DOHH2 (cell line): ENCODE data around the gene BPIFA1.

Source experiments
- H3F3A ChIP-seq: fragments of 200-600 bp; sonication (generic), shearing (Covaris generic); 2 replicates; pipeline ENCODE4 v1.6.0; 2016; ENCODE audit warnings: antibody characterized with exemption, mild to moderate bottlenecking; ENCODE audit not compliant: control insufficient read depth, insufficient read depth
- H3K27ac ChIP-seq: fragments of 200-600 bp; sonication (generic); 2 replicates; pipeline ENCODE4 v1.5.1; 2014; ENCODE audit warnings: low read depth, mild to moderate bottlenecking, low read length, moderate library complexity
- H3K27me3 ChIP-seq: fragments of 200-600 bp; sonication (generic); 2 replicates; pipeline ENCODE4 v1.6.1; 2014; ENCODE audit warnings: mild to moderate bottlenecking, low read length, mixed read lengths; ENCODE audit not compliant: control insufficient read depth
- H3K36me3 ChIP-seq: fragments of 200-600 bp; sonication (generic); 2 replicates; pipeline ENCODE4 v1.6.1; 2014; ENCODE audit warnings: mild to moderate bottlenecking, low read length, moderate library complexity, mixed read lengths; ENCODE audit not compliant: control insufficient read depth
- H3K4me1 ChIP-seq: fragments of 200-600 bp; sonication (generic); 2 replicates; pipeline ENCODE4 v1.6.1; 2014; ENCODE audit warnings: mild to moderate bottlenecking, low read length, mixed read lengths; ENCODE audit not compliant: control insufficient read depth
- H3K4me2 ChIP-seq: fragments of 200-600 bp; sonication (generic); 2 replicates; pipeline ENCODE4 v1.6.0; 2014; ENCODE audit warnings: mild to moderate bottlenecking, low read length, moderate library complexity
- H3K4me3 ChIP-seq: fragments of 200-600 bp; sonication (generic); 2 replicates; pipeline ENCODE4 v1.5.1; 2014; ENCODE audit warnings: mild to moderate bottlenecking, low read length, mixed read lengths
- H3K79me2 ChIP-seq: fragments of 200-600 bp; sonication (generic); 2 replicates; pipeline ENCODE4 v1.6.1; 2014; ENCODE audit warnings: mild to moderate bottlenecking, low read length, mixed read lengths; ENCODE audit not compliant: control insufficient read depth
- H3K9me2 ChIP-seq: fragments of 200-600 bp; sonication (generic); replicated peaks from 2 replicates; pipeline ENCODE4 v1.6.1; 2014; ENCODE audit warnings: mild to moderate bottlenecking, low read length, mixed read lengths; ENCODE audit not compliant: control insufficient read depth
- H3K9me3 ChIP-seq: fragments of 200-600 bp; sonication (generic); 2 replicates; pipeline ENCODE4 v1.6.1; 2014; ENCODE audit warnings: antibody characterized with exemption, low read length, mixed read lengths; ENCODE audit not compliant: control insufficient read depth, insufficient read depth
- H4K20me1 ChIP-seq: fragments of 200-600 bp; sonication (generic); 2 replicates; pipeline ENCODE4 v1.6.0; 2014; ENCODE audit warnings: low read depth, mild to moderate bottlenecking, antibody characterized with exemption, low read length, moderate library complexity; ENCODE audit not compliant: control insufficient read depth, insufficient read depth
- EZH2phosphoT487 ChIP-seq: fragments of 200-600 bp; sonication (generic); IDR thresholded peaks from 2 replicates; pipeline ENCODE4 v1.6.1; 2017; ENCODE audit warnings: borderline replicate concordance, mild to moderate bottlenecking, antibody characterized with exemption, low read length, moderate library complexity, mixed read lengths
- TF ChIP-seq, protein P1 (sequence below): fragments of 200-600 bp; sonication (generic); IDR thresholded peaks from one replicate; pipeline ENCODE4 v1.5.1; 2014; ENCODE audit warnings: antibody characterized with exemption, mild to moderate bottlenecking, low read depth, low read length; ENCODE audit not compliant: poor library complexity, severe bottlenecking

BPIFA1 gene

DNA sequence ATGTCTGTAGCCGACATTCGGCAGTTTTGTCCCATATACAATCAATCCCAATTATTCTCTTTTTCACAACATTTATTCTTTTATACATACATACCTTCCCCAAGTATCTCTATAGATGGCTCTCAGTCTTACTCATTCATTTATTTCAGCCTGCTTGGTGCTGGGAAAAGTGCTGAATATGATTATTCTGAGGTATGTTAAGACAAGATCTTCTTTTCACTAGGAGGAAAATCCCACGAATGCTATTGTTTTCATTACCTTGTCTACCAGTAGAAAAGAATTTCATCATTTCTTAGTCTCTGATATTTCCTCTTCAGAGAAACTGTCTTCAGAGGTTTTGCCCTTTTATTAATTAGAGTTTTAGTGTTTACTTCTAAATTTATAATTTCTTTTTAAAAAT lies 32.4 kb upstream of the BPIFA1 start:
- no peak overlapping the region for H3K4me2 ChIP-seq

DNA sequence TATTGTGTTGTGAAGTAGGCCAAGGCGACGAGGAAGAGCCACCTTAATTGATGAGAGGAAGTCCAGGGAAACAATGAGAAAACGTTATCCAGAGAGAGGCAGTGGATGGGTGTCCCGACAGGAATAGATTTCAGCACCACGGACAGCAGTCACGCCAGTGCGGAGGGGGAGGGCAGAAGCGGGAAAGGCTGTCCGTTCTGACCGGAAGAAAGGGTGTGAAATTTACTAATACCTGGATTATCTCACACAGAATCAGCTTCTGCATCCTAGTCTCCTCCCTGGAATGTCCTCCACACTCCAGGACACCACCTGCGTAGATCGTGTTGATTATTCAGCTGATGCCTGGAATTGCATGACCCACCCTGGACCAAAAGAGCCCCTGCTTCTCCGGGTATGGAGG lies 26.0 kb upstream of the BPIFA1 start:
- peaks cover 17% of the 10 kb centered on the region for H3K27me3 ChIP-seq
- no peaks in the 10 kb centered on the region for H3K4me1 ChIP-seq
- no peaks in the 10 kb centered on the region for H3K79me2 ChIP-seq
- no peak overlapping the region for H3K4me2 ChIP-seq
- TF ChIP-seq, protein P1, sequence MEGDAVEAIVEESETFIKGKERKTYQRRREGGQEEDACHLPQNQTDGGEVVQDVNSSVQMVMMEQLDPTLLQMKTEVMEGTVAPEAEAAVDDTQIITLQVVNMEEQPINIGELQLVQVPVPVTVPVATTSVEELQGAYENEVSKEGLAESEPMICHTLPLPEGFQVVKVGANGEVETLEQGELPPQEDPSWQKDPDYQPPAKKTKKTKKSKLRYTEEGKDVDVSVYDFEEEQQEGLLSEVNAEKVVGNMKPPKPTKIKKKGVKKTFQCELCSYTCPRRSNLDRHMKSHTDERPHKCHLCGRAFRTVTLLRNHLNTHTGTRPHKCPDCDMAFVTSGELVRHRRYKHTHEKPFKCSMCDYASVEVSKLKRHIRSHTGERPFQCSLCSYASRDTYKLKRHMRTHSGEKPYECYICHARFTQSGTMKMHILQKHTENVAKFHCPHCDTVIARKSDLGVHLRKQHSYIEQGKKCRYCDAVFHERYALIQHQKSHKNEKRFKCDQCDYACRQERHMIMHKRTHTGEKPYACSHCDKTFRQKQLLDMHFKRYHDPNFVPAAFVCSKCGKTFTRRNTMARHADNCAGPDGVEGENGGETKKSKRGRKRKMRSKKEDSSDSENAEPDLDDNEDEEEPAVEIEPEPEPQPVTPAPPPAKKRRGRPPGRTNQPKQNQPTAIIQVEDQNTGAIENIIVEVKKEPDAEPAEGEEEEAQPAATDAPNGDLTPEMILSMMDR: no peak
- no peak for TF ChIP-seq EZH2phosphoT487
- no peaks in the 10 kb centered on the region for H3K9me2 ChIP-seq
- no peaks in the 10 kb centered on the region for H3K36me3 ChIP-seq
- no peak overlapping the region for H3K4me3 ChIP-seq
- no peaks in the 10 kb centered on the region for H3K9me3 ChIP-seq
- no peak overlapping the region for H3K27ac ChIP-seq
- H4K20me1 ChIP-seq: 0 out of 2 replicates have a peak, but pooled peaks cover 3% of the 10 kb centered on the region
- no peaks in the 10 kb centered on the region for H3F3A ChIP-seq

More for the DNA sequence above, 32.4 kb upstream of the BPIFA1 start:
- no peak for TF ChIP-seq EZH2phosphoT487
- TF ChIP-seq, protein P1: no peak
- Histone ChIP-seq H3K4me1 (no peaks in the 10 kb centered on the region), H3K27me3 (peaks cover 24% of the 10 kb centered on the region), H3K9me2 (no peaks in the 10 kb centered on the region), H3F3A (no peaks in the 10 kb centered on the region), H3K9me3 (no peaks in the 10 kb centered on the region), H3K27ac (no peak overlapping the region), H3K36me3 (no peaks in the 10 kb centered on the region), H3K79me2 (no peaks in the 10 kb centered on the region), H4K20me1 (no peaks in the 10 kb centered on the region), H3K4me3 (no peak overlapping the region)

DNA sequence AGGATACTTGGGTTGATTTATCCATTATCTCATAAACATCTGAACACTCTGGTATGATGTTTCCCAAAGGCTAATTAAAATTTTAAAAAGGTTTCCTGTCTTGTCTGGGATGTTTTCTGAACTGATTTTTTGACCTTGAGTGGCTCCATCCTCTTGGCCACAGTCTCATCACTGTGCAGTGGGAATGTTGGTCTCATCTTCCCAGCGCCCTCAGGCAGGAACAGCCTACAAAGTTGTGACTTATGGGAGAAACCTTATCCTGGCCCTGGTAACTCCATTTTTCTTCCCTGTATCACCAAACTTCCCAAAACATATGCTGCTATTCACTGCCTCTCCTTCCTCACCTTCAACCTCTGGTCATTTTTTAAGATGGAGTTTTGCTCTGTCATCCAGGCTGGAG lies 25.4 kb upstream of the BPIFA1 start:
- Histone ChIP-seq H3K27ac (no peak overlapping the region), H3K4me2 (no peak overlapping the region), H3K4me1 (no peaks in the 10 kb centered on the region), H4K20me1 (0 out of 2 replicates have a peak, but pooled peaks cover 3% of the 10 kb centered on the region), H3K9me2 (no peaks in the 10 kb centered on the region), H3K79me2 (no peaks in the 10 kb centered on the region), H3F3A (no peaks in the 10 kb centered on the region), H3K36me3 (no peaks in the 10 kb centered on the region), H3K9me3 (no peaks in the 10 kb centered on the region), H3K27me3 (peaks cover 12% of the 10 kb centered on the region), H3K4me3 (no peak overlapping the region)
- TF ChIP-seq, protein P1: no peak
- TF ChIP-seq EZH2phosphoT487: no peak
